Stimulated activated CD8-positive, alpha-beta memory T cell treated with anti-CD3 and anti-CD28 coated beads, Interleukin-7, amount 100 ng/mL, for 48 hours (primary cell): ENCODE results near the gene GUK1.

Experiments
- DNase-seq, 2 donors: peaks; one replicate each; pipeline ENCODE4 v3.0.0-alpha.2; 2020; ENCODE audit warnings: low read depth in 1 of 2; ENCODE audit errors: extremely low read depth in 1 of 2

The GUK1 gene

GRCh38 chr1:228125185-228125584 is 14.9 kb upstream of the GUK1 start:
- DNase-seq = no peak

GRCh38 chr1:228131766-228132165 is 8.3 kb upstream of the GUK1 start:
- DNase-seq = no peak

- no peak for DNase-seq
These were observed 5.5 kb upstream of the GUK1 start for GRCh38 chr1:228134591-228134990.

- no peak for DNase-seq
These were observed 3.2 kb upstream of the GUK1 start for GRCh38 chr1:228136901-228137300.

GRCh38 chr1:228139406-228139930 is 611 bp upstream of the GUK1 start:
- no peak for DNase-seq

- no peak for DNase-seq
These were observed 696 bp downstream of the GUK1 start for GRCh38 chr1:228140724-228141225.

- no peak for DNase-seq
These were observed 1.4 kb downstream of the GUK1 start for GRCh38 chr1:228141226-228142044.

- DNase-seq = no peak
These were observed 2.1 kb downstream of the GUK1 start for GRCh38 chr1:228142155-228142691.

- DNase-seq = no peak
These were observed 2.6 kb downstream of the GUK1 start for GRCh38 chr1:228142701-228143136.

GRCh38 chr1:228143480-228144192 is 3.6 kb downstream of the GUK1 start:
- DNase-seq = no peak

GRCh38 chr1:228144193-228144992 is 4.3 kb downstream of the GUK1 start:
- DNase-seq = no peak

GRCh38 chr1:228144993-228145343 is 4.9 kb downstream of the GUK1 start:
- DNase-seq = no peak

GRCh38 chr1:228145463-228146416 is 5.7 kb downstream of the GUK1 start:
- no peak for DNase-seq

- DNase-seq = no peak
These were observed 6.5 kb downstream of the GUK1 start for GRCh38 chr1:228146417-228147150.

- no peak for DNase-seq
These were observed 7.1 kb downstream of the GUK1 start for GRCh38 chr1:228147151-228147693.

GRCh38 chr1:228147768-228148167 is 7.7 kb downstream of the GUK1 start:
- DNase-seq = no peak

- no peak for DNase-seq
These were observed 8.2 kb downstream of the GUK1 start for GRCh38 chr1:228148196-228148861.

- DNase-seq = no peak
These were observed 8.9 kb downstream of the GUK1 start for GRCh38 chr1:228148935-228149405.
